GM21717 (cell line): ENCODE results near the gene ENPP3.
"Not testable (repeated sequence)": the region's sequence is repeated elsewhere in the genome, so short reads cannot be mapped to it uniquely, and the experiment has no call there.

Experiments used
- ATAC-seq: cut with Tn5 transposase; IDR thresholded peaks from one replicate; pipeline ENCODE4 v1.9.1; 2021; ENCODE audit warnings: mild to moderate bottlenecking, moderate library complexity; ENCODE audit not compliant: unreplicated experiment

ENPP3 gene

GRCh38 chr6:131683479-131683878 is 46.4 kb downstream of the ENPP3 start:
- ATAC-seq: peak; percentile 72

- ATAC-seq: peak; percentile 57
These were observed 48.2 kb downstream of the ENPP3 start for GRCh38 chr6:131685266-131685780.

GRCh38 chr6:131687022-131687421 is 49.9 kb downstream of the ENPP3 start:
- ATAC-seq: no peak

GRCh38 chr6:131688286-131688685 is 51.2 kb downstream of the ENPP3 start:
- peak; percentile 61 for ATAC-seq

GRCh38 chr6:131692031-131692430 is 54.9 kb downstream of the ENPP3 start:
- ATAC-seq: no peak

GRCh38 chr6:131692589-131692988 is 55.5 kb downstream of the ENPP3 start:
- no peak for ATAC-seq

- ATAC-seq: no peak
These were observed 56.3 kb downstream of the ENPP3 start for GRCh38 chr6:131693384-131693783.

GRCh38 chr6:131694832-131695426 is 57.8 kb downstream of the ENPP3 start:
- peak; percentile 80 for ATAC-seq

- no peak for ATAC-seq
These were observed 59.9 kb downstream of the ENPP3 start for GRCh38 chr6:131696956-131697355.

- not testable (repeated sequence) for ATAC-seq
These were observed 63.7 kb downstream of the ENPP3 start for GRCh38 chr6:131700851-131701250.

- ATAC-seq: not testable (repeated sequence)
These were observed 66.8 kb downstream of the ENPP3 start for GRCh38 chr6:131703905-131704304.

- ATAC-seq: not testable (repeated sequence)
These were observed 73.8 kb downstream of the ENPP3 start, which contains the start of gene CTAGE9 for GRCh38 chr6:131710917-131711316. Gene CTAGE9, minus strand, starts transcription at chr6:131711017. Its CDS starts 0 bp downstream, at chr6:131711017.

- not testable (repeated sequence) for ATAC-seq
These were observed 78.5 kb downstream of the ENPP3 start for GRCh38 chr6:131715567-131715966.

- ATAC-seq: no peak
These were observed 80.9 kb downstream of the ENPP3 start for GRCh38 chr6:131717836-131718542.

- no peak for ATAC-seq
These were observed 84.1 kb downstream of the ENPP3 start for GRCh38 chr6:131721161-131721560.

GRCh38 chr6:131724114-131724513 is 87.0 kb downstream of the ENPP3 start:
- ATAC-seq: no peak

- ATAC-seq: no peak
These were observed 90.4 kb downstream of the ENPP3 start for GRCh38 chr6:131727467-131727866.

- no peak for ATAC-seq
These were observed 90.8 kb downstream of the ENPP3 start for GRCh38 chr6:131727868-131728267.

GRCh38 chr6:131728296-131728939 is 91.3 kb downstream of the ENPP3 start:
- ATAC-seq: no peak

- no peak for ATAC-seq
These were observed 92.4 kb downstream of the ENPP3 start for GRCh38 chr6:131729550-131729949.

GRCh38 chr6:131730264-131730663 is 93.2 kb downstream of the ENPP3 start:
- no peak for ATAC-seq

- no peak for ATAC-seq
These were observed 94.1 kb downstream of the ENPP3 start for GRCh38 chr6:131731224-131731623.
